Neuronal stem cell (in vitro differentiated cells): Measurements from ENCODE around the gene DPYSL3. TPM values are rescaled to one million over a fixed set of nuclear protein-coding genes. Genes with fewer than 3 reads are reported as not detected.

Experiments used
- DNase-seq: peaks from one replicate; pipeline ENCODE4 v3.0.0-alpha.2; 2013; ENCODE audit warnings: low spot score
- H2AFZ ChIP-seq: one replicate; pipeline ENCODE4 v1.6.1; 2013; ENCODE audit warnings: mild to moderate bottlenecking, low read length, inconsistent platforms
- H2AK5ac ChIP-seq: 2 replicates; pipeline ENCODE4 v1.6.1; 2013; ENCODE audit warnings: low read depth, mild to moderate bottlenecking, inconsistent platforms, low read length, moderate library complexity, mixed read lengths
- H2BK120ac ChIP-seq: 2 replicates; pipeline ENCODE4 v1.6.1; 2013; ENCODE audit warnings: low read depth, mild to moderate bottlenecking, inconsistent platforms, low read length, moderate library complexity, mixed read lengths
- H2BK12ac ChIP-seq: one replicate; pipeline ENCODE4 v1.6.1; 2013; ENCODE audit warnings: low read length, inconsistent platforms
- H2BK15ac ChIP-seq: 2 replicates; pipeline ENCODE4 v1.6.1; 2013; ENCODE audit warnings: mild to moderate bottlenecking, low read length, inconsistent platforms, mixed read lengths
- H2BK5ac ChIP-seq: one replicate; pipeline ENCODE4 v1.6.1; 2013; ENCODE audit warnings: inconsistent platforms, mild to moderate bottlenecking, low read length, moderate library complexity
- H3K14ac ChIP-seq: one replicate; pipeline ENCODE4 v1.6.1; 2013; ENCODE audit warnings: low read length, inconsistent platforms
- H3K18ac ChIP-seq: 2 replicates; pipeline ENCODE4 v1.6.1; 2013; ENCODE audit warnings: low read length, inconsistent platforms
- H3K23ac ChIP-seq: 2 replicates; pipeline ENCODE4 v1.6.1; 2013; ENCODE audit warnings: low read depth, mild to moderate bottlenecking, mixed read lengths, low read length, inconsistent platforms; ENCODE audit not compliant: poor library complexity
- H3K27ac ChIP-seq: replicated peaks from 3 replicates; pipeline ENCODE4 v1.5.1; 2013; ENCODE audit warnings: low read length, inconsistent platforms
- H3K27me3 ChIP-seq, 3 experiments: 2 replicates each; pipeline ENCODE4 v1.6.1; 2013; ENCODE audit warnings: low read length in 3 of 3, mild to moderate bottlenecking in 2 of 3, inconsistent platforms in 1 of 3, low read depth in 1 of 3, mixed read lengths in 1 of 3, moderate library complexity in 1 of 3; ENCODE audit not compliant: control insufficient read depth in 3 of 3, insufficient read depth in 3 of 3
- H3K36me3 ChIP-seq, 2 donors: replicated peaks in 1 of 2; 2 replicates each; pipeline ENCODE4 v1.6.1; 2013; ENCODE audit warnings: low read length in 2 of 2; ENCODE audit not compliant: control insufficient read depth in 2 of 2, insufficient read depth in 2 of 2
- H3K4ac ChIP-seq: 2 replicates; pipeline ENCODE4 v1.6.1; 2013; ENCODE audit warnings: inconsistent platforms, mild to moderate bottlenecking, low read length, moderate library complexity
- H3K4me1 ChIP-seq, 2 donors: 1 replicate in 1 of 2; 2 replicates in 1 of 2; pipeline ENCODE4 v1.6.1; 2013; ENCODE audit warnings: low read length in 2 of 2, low read depth in 1 of 2; ENCODE audit not compliant: control insufficient read depth in 2 of 2, insufficient read depth in 1 of 2
- H3K4me2 ChIP-seq: one replicate; pipeline ENCODE4 v1.6.1; 2013; ENCODE audit warnings: mild to moderate bottlenecking, low read length, inconsistent platforms; ENCODE audit not compliant: insufficient read depth, poor library complexity, severe bottlenecking
- H3K4me3 ChIP-seq, 2 donors: 2 replicates each; pipeline ENCODE4 v1.5.1; 2013; ENCODE audit warnings: low read length in 2 of 2, mild to moderate bottlenecking in 2 of 2, inconsistent platforms in 1 of 2, moderate library complexity in 1 of 2
- H3K79me1 ChIP-seq: one replicate; pipeline ENCODE4 v1.6.1; 2013; ENCODE audit warnings: low read depth, mild to moderate bottlenecking, inconsistent platforms, low read length, moderate library complexity
- H3K9ac ChIP-seq: one replicate; pipeline ENCODE4 v1.6.1; 2013; ENCODE audit warnings: mild to moderate bottlenecking, low read depth, low read length, inconsistent platforms; ENCODE audit not compliant: poor library complexity
- H3K9me3 ChIP-seq, 2 donors: replicated peaks in 1 of 2; 2 replicates each; pipeline versions ENCODE3 to v1.6.1; 2013; ENCODE audit warnings: low read length in 2 of 2, mild to moderate bottlenecking in 2 of 2, inconsistent platforms in 1 of 2, low read depth in 1 of 2, mixed read lengths in 1 of 2, moderate library complexity in 1 of 2; ENCODE audit not compliant: control insufficient read depth in 2 of 2, insufficient read depth in 1 of 2
- H4K8ac ChIP-seq: one replicate; pipeline ENCODE4 v1.6.1; 2013; ENCODE audit warnings: low read depth, mild to moderate bottlenecking, inconsistent platforms, low read length, moderate library complexity
- H4K91ac ChIP-seq: one replicate; pipeline ENCODE4 v1.6.1; 2013; ENCODE audit warnings: low read length, low read depth, mild to moderate bottlenecking, inconsistent platforms; ENCODE audit not compliant: poor library complexity
- WGBS, 2 donors: extraction: QIAGEN DNeasy Blood & Tissue Kit; methylation state at CpG; one replicate each; pipeline ENCODE4 v1.1.7; 2013; ENCODE audit warnings: missing lambda C conversion rate in 2 of 2, mixed read lengths in 1 of 2; ENCODE audit not compliant: insufficient read length in 2 of 2, insufficient replicate concordance in 1 of 2; ENCODE audit errors: extremely low coverage in 2 of 2; 5-methylcytosine and 5-hydroxymethylcytosine counted together
- polyA plus RNA-seq, 2 experiments: library from polyadenylated mRNA; stranded (reverse); fragments of 200-250 nt; gene quantifications; one replicate each; pipeline ENCODE4 v1.2.3, GENCODE V29; 2013

The DPYSL3 gene
- polyA plus RNA-seq (2013, experiment 1 of 2): 143 TPM
- polyA plus RNA-seq (2013, experiment 2 of 2): 143 TPM

DNA sequence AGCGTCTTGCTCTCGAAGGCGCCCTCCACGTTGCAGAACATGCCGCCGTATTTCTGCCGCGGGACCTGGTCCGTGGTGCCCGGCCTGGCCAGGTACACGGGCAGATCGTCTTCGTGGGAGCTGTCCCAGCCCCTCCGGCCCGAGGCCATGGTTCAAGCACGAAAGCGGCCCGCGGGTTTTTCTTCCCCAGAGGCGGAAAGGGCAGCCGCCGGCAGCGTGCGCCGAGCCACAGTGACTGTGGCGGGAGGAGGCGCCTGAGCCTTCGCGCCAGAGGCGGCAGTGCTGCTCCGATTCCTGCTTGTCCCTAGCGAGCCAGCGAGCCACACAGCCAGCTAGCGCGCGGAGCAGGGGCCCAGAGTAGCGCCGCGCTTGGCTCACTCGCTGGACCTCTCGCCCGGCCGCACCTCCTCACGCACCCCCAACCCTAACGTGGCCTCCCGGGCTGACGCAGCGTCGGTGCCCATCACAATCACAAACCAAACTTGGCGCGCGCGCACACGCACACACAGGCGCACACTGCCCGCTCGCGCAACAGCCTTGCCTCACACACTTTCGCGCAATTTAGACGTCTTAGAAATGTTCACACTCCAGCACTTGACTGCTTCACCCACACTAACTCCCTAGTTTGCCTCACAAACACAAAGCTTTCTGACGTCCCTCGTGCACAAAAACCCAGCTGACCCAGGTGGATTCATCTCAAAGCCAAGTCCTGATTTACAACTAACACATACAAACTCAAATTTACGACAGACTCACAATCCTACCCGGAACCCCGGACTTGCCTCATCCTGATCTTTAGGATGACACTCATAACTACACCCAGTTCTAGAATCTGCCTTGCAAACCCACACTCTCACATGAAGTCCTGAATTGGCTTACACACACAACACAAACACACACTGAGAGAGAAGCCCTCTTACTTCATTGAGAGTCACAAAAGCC, at the start of gene DPYSL3:
DPYSL3 (minus strand) TSS at position 359 of the 942 bp plus-strand sequence; CDS start at position 149, 210 bp downstream.
- Histone ChIP-seq H3K14ac (peak within 1 kb of the TSS; percentile 100), H3K23ac (peak within 1 kb of the TSS; percentile 80), H2AFZ (peak within 1 kb of the TSS; percentile 95), H3K4ac (peak within 1 kb of the TSS; percentile 87), H3K4me2 (peak within 1 kb of the TSS; percentile 79), H2BK5ac (peak within 1 kb of the TSS; percentile 98), H3K9ac (peak within 1 kb of the TSS; percentile 100), H3K27ac (peak within 1 kb of the TSS; percentile 65), H3K4me3 (peak within 1 kb of the TSS; percentile 89 to 96), H2BK120ac (peak within 1 kb of the TSS; percentile 83), H3K36me3 (peaks cover 0 to 19% of the 10 kb centered on the region in 2 donors), H3K27me3 (no peaks in the 10 kb centered on the region), H4K8ac (peak within 1 kb of the TSS; percentile 43), H3K9me3 (peaks cover 0 to 6% of the 10 kb centered on the region in 2 donors), H3K18ac (peak within 1 kb of the TSS; percentile 100), H4K91ac (no peak within 1 kb of the TSS), H3K79me1 (peaks cover 3% of the 10 kb centered on the region), H2AK5ac (peak within 1 kb of the TSS; percentile 81), H2BK12ac (peak within 1 kb of the TSS; percentile 7), H2BK15ac (peak within 1 kb of the TSS; percentile 97), H3K4me1 (peaks cover 4 to 11% of the 10 kb centered on the region in 2 donors)
- WGBS, 2 donors: no CpG with 5 or more reads among the region's 66 CpGs
- DNase-seq: peak; percentile 68

- no peaks in the 10 kb centered on the region for H3K79me1 ChIP-seq
- peaks cover 12 to 46% of the 10 kb centered on the region in 2 donors for H3K4me1 ChIP-seq
- no peak overlapping the region for H4K8ac ChIP-seq
- no peak overlapping the region for H2AK5ac ChIP-seq
- no peaks in the 10 kb centered on the region for H3K27me3 ChIP-seq
- no peak overlapping the region for H2BK5ac ChIP-seq
- no CpG with 5 or more reads among the region's 2 CpGs for WGBS, 2 donors
- H4K91ac ChIP-seq: no peak overlapping the region
- H3K14ac ChIP-seq: no peak overlapping the region
- H3K18ac ChIP-seq: no peak overlapping the region
- H2BK15ac ChIP-seq: no peak overlapping the region
- no peak overlapping the region for H3K9ac ChIP-seq
- no peak overlapping the region for H3K27ac ChIP-seq
- H3K36me3 ChIP-seq: no peaks in the 10 kb centered on the region
- H3K23ac ChIP-seq: no peak overlapping the region
- H2AFZ ChIP-seq: peak overlapping the region; percentile 26
- no peaks in the 10 kb centered on the region for H3K9me3 ChIP-seq
- H2BK12ac ChIP-seq: no peak overlapping the region
- no peak for DNase-seq
- no peak overlapping the region for H3K4ac ChIP-seq
- no peak overlapping the region for H2BK120ac ChIP-seq
- H3K4me3 ChIP-seq: no peak overlapping the region
- no peak overlapping the region for H3K4me2 ChIP-seq
Observed at GRCh38 chr5:147558826-147559225, 49.0 kb upstream of the DPYSL3 start.

DNA sequence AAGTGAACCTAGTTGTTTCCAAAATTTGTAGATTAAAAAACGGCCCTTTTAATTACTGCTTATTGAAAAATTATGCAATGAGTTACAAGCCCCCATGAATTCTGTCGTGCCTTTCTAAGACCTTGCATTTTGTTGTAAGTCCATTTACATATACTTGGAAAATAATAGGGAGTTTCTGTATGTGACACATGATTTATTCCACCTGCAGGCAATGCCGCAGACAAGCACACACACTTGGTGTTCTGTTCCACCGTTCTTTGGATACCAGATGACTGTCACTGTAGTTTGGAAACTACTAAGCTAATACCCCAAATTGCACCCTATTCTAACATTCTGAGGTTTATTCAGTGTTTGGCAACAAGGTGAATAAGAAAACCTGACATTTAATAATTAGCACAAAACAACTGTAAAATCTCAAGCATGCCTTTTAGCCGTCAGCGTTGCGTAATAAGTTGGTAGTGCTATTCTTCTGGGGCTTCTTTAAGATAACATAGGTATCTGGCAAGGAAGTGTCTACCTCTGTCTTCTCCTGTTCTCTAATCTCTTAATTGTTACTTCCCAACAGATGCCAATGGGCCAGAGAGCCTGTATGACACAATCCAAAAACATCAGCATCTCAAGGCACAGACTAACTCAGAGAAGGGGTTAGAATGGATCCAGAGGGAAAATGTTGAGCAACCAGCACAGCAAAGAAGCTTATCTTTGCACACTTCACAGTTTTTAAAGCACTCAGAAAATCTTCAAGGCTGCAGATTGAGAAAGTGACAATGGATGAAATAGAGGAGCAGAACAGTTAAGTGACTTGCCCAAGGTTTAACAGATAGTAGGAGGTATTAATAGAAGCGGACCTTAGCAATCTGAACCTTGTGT, 48.2 kb upstream of the DPYSL3 start:
- Histone ChIP-seq H3K36me3 (no peaks in the 10 kb centered on the region), H2BK15ac (no peak overlapping the region), H3K27me3 (no peaks in the 10 kb centered on the region), H3K18ac (no peak overlapping the region), H3K9me3 (no peaks in the 10 kb centered on the region), H2AFZ (no peak overlapping the region), H4K91ac (no peak overlapping the region), H3K23ac (no peak overlapping the region), H2BK5ac (no peak overlapping the region), H3K14ac (no peak overlapping the region), H3K27ac (no peak overlapping the region), H3K4me3 (no peak overlapping the region), H2BK12ac (no peak overlapping the region), H4K8ac (no peak overlapping the region), H2AK5ac (no peak overlapping the region), H3K9ac (no peak overlapping the region), H2BK120ac (no peak overlapping the region), H3K79me1 (no peaks in the 10 kb centered on the region), H3K4me1 (peaks cover 8 to 39% of the 10 kb centered on the region in 2 donors), H3K4ac (no peak overlapping the region), H3K4me2 (no peak overlapping the region)
- no peak for DNase-seq
- WGBS, 2 donors: no CpG with 5 or more reads among the region's 8 CpGs
